Fibroblast of pulmonary artery (primary cell): ENCODE measurements around the gene REPS2.

Experiments
- DNase-seq: peaks from one replicate; pipeline ENCODE4 v3.0.0-alpha.2; 2010; ENCODE audit warnings: low read depth
- H3K4me3 ChIP-seq: replicated peaks from 2 replicates; pipeline ENCODE4 v1.5.1; 2011; ENCODE audit warnings: low read depth, mild to moderate bottlenecking, control low read depth, low read length, moderate library complexity
- TF ChIP-seq, protein P1 (sequence below): IDR thresholded peaks from 2 replicates; pipeline ENCODE4 v1.5.1; 2011; ENCODE audit warnings: mild to moderate bottlenecking, control low read depth, low read length, inconsistent platforms; ENCODE audit errors: missing control alignments

Gene REPS2

DNA sequence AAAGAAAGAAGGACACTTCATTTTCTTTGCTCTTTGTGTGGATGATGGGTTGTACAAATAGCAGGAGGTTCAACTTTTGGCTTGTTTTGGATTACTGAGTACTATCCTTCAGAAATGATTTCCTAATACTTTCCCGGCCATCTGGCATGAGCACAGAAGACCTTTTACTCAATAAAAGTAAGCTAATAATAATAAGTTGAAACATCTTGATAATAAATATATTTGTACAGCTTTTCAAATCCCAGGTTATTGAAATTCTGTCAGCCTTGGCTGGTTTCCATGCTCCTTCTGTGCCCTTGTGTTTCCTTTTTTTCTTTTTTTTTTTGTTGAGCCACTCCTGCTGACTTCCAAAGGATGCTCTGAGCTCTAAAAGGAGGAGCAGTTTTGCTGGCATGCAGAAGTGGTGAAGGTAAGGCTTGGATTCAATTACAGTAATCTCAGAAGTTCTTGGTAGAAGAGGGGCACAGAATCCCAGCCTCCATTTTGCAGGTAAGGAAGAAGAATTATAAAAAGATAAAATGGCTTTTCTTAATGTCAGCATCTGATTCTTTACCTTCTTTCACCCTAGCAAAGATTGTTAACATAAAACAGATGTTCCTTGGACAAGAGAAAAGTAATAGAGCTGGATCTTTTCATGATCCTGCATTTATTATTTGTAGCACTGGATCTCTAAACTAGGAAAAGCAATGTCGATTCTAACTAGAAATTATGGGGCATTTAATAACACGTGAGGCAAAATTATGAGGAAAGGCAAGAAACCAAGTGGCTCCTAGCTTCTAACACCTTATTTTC is 31.9 kb downstream of the REPS2 start:
- no peak overlapping the region for H3K4me3 ChIP-seq
- DNase-seq, result no peak
- TF ChIP-seq, protein P1, sequence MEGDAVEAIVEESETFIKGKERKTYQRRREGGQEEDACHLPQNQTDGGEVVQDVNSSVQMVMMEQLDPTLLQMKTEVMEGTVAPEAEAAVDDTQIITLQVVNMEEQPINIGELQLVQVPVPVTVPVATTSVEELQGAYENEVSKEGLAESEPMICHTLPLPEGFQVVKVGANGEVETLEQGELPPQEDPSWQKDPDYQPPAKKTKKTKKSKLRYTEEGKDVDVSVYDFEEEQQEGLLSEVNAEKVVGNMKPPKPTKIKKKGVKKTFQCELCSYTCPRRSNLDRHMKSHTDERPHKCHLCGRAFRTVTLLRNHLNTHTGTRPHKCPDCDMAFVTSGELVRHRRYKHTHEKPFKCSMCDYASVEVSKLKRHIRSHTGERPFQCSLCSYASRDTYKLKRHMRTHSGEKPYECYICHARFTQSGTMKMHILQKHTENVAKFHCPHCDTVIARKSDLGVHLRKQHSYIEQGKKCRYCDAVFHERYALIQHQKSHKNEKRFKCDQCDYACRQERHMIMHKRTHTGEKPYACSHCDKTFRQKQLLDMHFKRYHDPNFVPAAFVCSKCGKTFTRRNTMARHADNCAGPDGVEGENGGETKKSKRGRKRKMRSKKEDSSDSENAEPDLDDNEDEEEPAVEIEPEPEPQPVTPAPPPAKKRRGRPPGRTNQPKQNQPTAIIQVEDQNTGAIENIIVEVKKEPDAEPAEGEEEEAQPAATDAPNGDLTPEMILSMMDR, result no peak

DNA sequence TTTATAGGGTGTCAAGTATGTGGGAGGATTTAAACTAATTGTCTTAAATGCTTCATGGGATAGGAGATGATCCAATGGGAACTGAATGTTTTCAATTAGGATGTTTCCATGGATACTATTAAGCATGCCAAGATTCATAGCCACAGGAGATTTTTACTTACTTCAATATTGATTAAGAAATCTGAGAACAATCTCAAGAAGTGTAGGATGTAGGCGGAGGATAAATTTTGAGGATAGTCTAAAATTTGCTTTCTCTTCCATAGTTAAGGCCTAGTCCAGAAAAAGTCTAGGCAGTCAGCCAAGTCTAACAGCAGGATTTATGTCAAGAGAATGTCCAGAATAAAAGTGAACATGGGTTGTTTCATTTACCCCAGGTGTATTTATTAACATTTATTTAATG is 32.8 kb downstream of the REPS2 start:
- no peak for DNase-seq
- no peak overlapping the region for H3K4me3 ChIP-seq
- TF ChIP-seq, protein P1, result no peak

GRCh38 chrX:16981209-16981608 is 34.8 kb downstream of the REPS2 start:
- no peak for DNase-seq
- TF ChIP-seq, protein P1, result no peak
- no peak overlapping the region for H3K4me3 ChIP-seq

DNA sequence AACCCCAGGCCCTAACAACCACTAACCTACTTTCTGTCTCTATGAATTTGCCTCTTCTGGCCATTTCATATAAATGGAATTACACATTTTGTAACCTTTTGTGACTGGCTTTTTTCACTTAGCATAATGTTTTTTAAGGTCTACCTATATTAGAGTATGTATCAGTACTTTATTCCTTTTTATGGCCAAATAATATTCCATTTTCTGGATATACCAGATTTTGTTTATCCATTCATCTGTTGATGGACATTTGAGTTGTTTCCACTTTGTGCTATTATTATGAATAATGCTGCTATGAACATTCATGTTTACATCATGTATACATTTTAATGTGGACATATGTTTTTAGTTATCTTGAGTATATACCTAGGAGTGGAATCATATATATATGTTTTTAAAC is 35.5 kb downstream of the REPS2 start:
- TF ChIP-seq, protein P1, result no peak
- no peak overlapping the region for H3K4me3 ChIP-seq
- no peak for DNase-seq

GRCh38 chrX:16983051-16983450 is 36.6 kb downstream of the REPS2 start:
- H3K4me3 ChIP-seq, result no peak overlapping the region
- DNase-seq, result no peak
- TF ChIP-seq, protein P1, result no peak

- no peak overlapping the region for H3K4me3 ChIP-seq
- TF ChIP-seq, protein P1, result no peak
- DNase-seq, result no peak
Measured at GRCh38 chrX:16985286-16985685, 38.8 kb downstream of the REPS2 start.

DNA sequence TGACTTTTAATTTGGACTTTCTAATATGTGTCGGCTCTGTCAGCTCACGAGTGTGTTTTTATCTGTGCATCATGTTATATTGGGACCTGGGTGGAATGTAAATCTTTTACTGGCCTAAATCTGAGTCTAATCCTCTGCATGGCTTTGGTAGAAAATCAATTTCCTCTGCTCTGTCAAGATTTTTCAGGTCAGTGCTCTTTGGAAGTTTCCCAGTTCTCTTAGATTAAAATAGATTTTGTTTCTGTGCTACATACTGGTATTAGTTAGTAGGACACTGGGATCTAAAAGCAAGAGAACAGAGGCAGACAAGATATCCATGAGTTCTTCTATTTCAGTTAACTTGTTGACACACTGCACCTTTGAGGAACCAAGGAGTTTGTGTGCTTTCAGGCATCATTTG is 39.7 kb downstream of the REPS2 start:
- no peak overlapping the region for H3K4me3 ChIP-seq
- TF ChIP-seq, protein P1, result no peak
- DNase-seq, result no peak
